GM06990 (cell line): ENCODE data around the gene KLHL33.

Experiments
- DNase-seq: peaks from one replicate; pipeline ENCODE4 v3.0.0-alpha.2; 2011; ENCODE audit not compliant: insufficient read length; ENCODE audit errors: extremely low read depth
- H3K27me3 ChIP-seq: replicated peaks from 2 replicates; pipeline ENCODE4 v1.6.0; 2011; ENCODE audit warnings: low read length; ENCODE audit not compliant: control insufficient read depth, insufficient read depth
- H3K36me3 ChIP-seq: 2 replicates; pipeline ENCODE4 v1.5.1; 2011; ENCODE audit warnings: low read length; ENCODE audit not compliant: control insufficient read depth, insufficient read depth
- H3K4me3 ChIP-seq: replicated peaks from 2 replicates; pipeline ENCODE4 v1.5.1; 2011; ENCODE audit warnings: low read depth, mild to moderate bottlenecking, control low read depth, low read length
- CTCF ChIP-seq: IDR thresholded peaks from 2 replicates; pipeline ENCODE4 v1.5.1; 2011; ENCODE audit warnings: low read length, control low read depth, mild to moderate bottlenecking, inconsistent platforms; ENCODE audit not compliant: insufficient read depth, poor library complexity, severe bottlenecking

KLHL33 gene

GRCh38 chr14:20461225-20462141 is 25.5 kb upstream of the KLHL33 start, which contains the start of gene PIP4P1:
Gene PIP4P1, minus strand, starts transcription at chr14:20461434. Its CDS starts 109 bp downstream, at chr14:20461325.
- DNase-seq = peak; percentile 95
- no peaks in the 10 kb centered on the region for H3K27me3 ChIP-seq
- peaks cover 20% of the 10 kb centered on the region for H3K36me3 ChIP-seq
- no peak for TF ChIP-seq CTCF
- H3K4me3 ChIP-seq = peak within 1 kb of the TSS; percentile 93

- peak; percentile 73 for DNase-seq
Observed at GRCh38 chr14:20460458-20461224, 24.7 kb upstream of the KLHL33 start.

GRCh38 chr14:20458031-20458789 is 22.2 kb upstream of the KLHL33 start:
- Histone ChIP-seq H3K4me3 (no peak overlapping the region), H3K27me3 (no peaks in the 10 kb centered on the region), H3K36me3 (peaks cover 20% of the 10 kb centered on the region)
- TF ChIP-seq CTCF = no peak
- DNase-seq = no peak

More at GRCh38 chr14:20460458-20461224, 24.7 kb upstream of the KLHL33 start:
- no peak for TF ChIP-seq CTCF
- H3K36me3 ChIP-seq = peaks cover 20% of the 10 kb centered on the region
- H3K4me3 ChIP-seq = peak overlapping the region; percentile 93
- no peaks in the 10 kb centered on the region for H3K27me3 ChIP-seq

DNA sequence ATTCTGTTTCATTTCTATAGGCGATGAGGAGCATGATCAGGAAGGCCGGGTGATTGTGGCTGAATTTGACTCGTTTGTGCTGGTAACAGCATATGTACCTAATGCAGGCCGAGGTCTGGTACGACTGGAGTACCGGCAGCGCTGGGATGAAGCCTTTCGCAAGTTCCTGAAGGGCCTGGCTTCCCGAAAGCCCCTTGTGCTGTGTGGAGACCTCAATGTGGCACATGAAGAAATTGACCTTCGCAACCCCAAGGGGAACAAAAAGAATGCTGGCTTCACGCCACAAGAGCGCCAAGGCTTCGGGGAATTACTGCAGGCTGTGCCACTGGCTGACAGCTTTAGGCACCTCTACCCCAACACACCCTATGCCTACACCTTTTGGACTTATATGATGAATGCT is 21.0 kb upstream of the KLHL33 start:
- TF ChIP-seq CTCF = no peak
- Histone ChIP-seq H3K4me3 (no peak overlapping the region), H3K36me3 (peaks cover 21% of the 10 kb centered on the region), H3K27me3 (no peaks in the 10 kb centered on the region)
- DNase-seq = no peak
